IMR-90 (cell line): Measurements from ENCODE around the gene CEP70. TPM values are rescaled to one million over a fixed set of nuclear protein-coding genes. Genes with fewer than 3 reads are reported as not detected.

ENCODE experiments used
- ATAC-seq: fragments of 200-7000 bp; cut with Tn5 transposase; 2 replicates; pipeline ENCODE4 v1.9.1; 2020; ENCODE audit warnings: low read depth, mild to moderate bottlenecking, moderate library complexity
- BruUV-seq: library from RNA; stranded (reverse); fragments of 400-500 nt; replicated peaks from 2 replicates; lab custom pipeline; 2021; lab: Mats Ljungman, UMichigan
- CTCF ChIA-PET: fragments of 300-600 bp; formaldehyde crosslinking; extraction: SDS; loops from one replicate; lab custom pipeline; 2021; ENCODE audit warnings: antibody characterized with exemption; lab: Yijun Ruan, JAX
- POLR2A ChIA-PET: fragments of 300-600 bp; sonication (Branson Sonifier 250); formaldehyde crosslinking; loops from one replicate; lab custom pipeline; 2022; ENCODE audit warnings: antibody characterized with exemption; ENCODE audit not compliant: unreplicated experiment; lab: Charles Lee
- DNase-seq: peaks from one replicate; pipeline ENCODE4 v3.0.0; 2013
- H2AFZ ChIP-seq: replicated peaks from 2 replicates; pipeline ENCODE3; 2013; ENCODE audit warnings: low read length, mild to moderate bottlenecking; ENCODE audit not compliant: poor library complexity
- H2AK5ac ChIP-seq: 2 replicates; pipeline ENCODE4 v1.6.1; 2013; ENCODE audit warnings: low read depth, low read length, inconsistent platforms
- H2AK9ac ChIP-seq: replicated peaks from 2 replicates; pipeline ENCODE3; 2013; ENCODE audit warnings: mild to moderate bottlenecking, low read depth, low read length, moderate library complexity; ENCODE audit not compliant: poor library complexity
- H2BK120ac ChIP-seq: 2 replicates; pipeline ENCODE4 v1.6.1; 2013; ENCODE audit warnings: low read depth, low read length, inconsistent platforms
- H2BK15ac ChIP-seq: 3 replicates; pipeline ENCODE4 v1.6.1; 2013; ENCODE audit warnings: low read depth, low read length, inconsistent platforms
- H2BK20ac ChIP-seq: 2 replicates; pipeline ENCODE4 v1.6.1; 2013; ENCODE audit warnings: low read depth, mild to moderate bottlenecking, inconsistent platforms, low read length, moderate library complexity
- H2BK5ac ChIP-seq: 2 replicates; pipeline ENCODE4 v1.6.1; 2013; ENCODE audit warnings: mild to moderate bottlenecking, low read depth, low read length, inconsistent platforms; ENCODE audit not compliant: poor library complexity, severe bottlenecking
- H3K14ac ChIP-seq: replicated peaks from 2 replicates; pipeline ENCODE4 v1.6.1; 2013; ENCODE audit warnings: low read depth, low read length, inconsistent platforms
- H3K18ac ChIP-seq: 2 replicates; pipeline ENCODE4 v1.6.1; 2013; ENCODE audit warnings: low read depth, low read length, control low read depth
- H3K23ac ChIP-seq: 2 replicates; pipeline ENCODE4 v1.6.1; 2013; ENCODE audit warnings: low read depth, low read length, inconsistent platforms
- H3K27ac ChIP-seq: 2 replicates; pipeline ENCODE4 v1.5.1; 2013; ENCODE audit warnings: mild to moderate bottlenecking, control low read depth, low read length; ENCODE audit not compliant: insufficient read depth
- H3K27me3 ChIP-seq: 2 replicates; pipeline ENCODE4 v1.6.1; 2013; ENCODE audit warnings: low read length; ENCODE audit not compliant: control insufficient read depth, insufficient read depth
- H3K36me3 ChIP-seq: 2 replicates; pipeline ENCODE4 v1.6.1; 2013; ENCODE audit warnings: low read length, mixed read lengths; ENCODE audit not compliant: control insufficient read depth, insufficient read depth
- H3K4ac ChIP-seq: 2 replicates; pipeline ENCODE4 v1.6.1; 2013; ENCODE audit warnings: low read depth, low read length, inconsistent platforms
- H3K4me1 ChIP-seq: 2 replicates; pipeline ENCODE4 v1.6.1; 2013; ENCODE audit warnings: low read length, mixed read lengths; ENCODE audit not compliant: control insufficient read depth, insufficient read depth
- H3K4me2 ChIP-seq: 2 replicates; pipeline ENCODE4 v1.6.1; 2013; ENCODE audit warnings: low read depth, mild to moderate bottlenecking, control low read depth, low read length, moderate library complexity
- H3K4me3 ChIP-seq: 2 replicates; pipeline ENCODE4 v1.5.1; 2013; ENCODE audit warnings: low read depth, mild to moderate bottlenecking, control low read depth, low read length, moderate library complexity; ENCODE audit not compliant: insufficient read depth
- H3K56ac ChIP-seq: 2 replicates; pipeline ENCODE4 v1.6.1; 2013; ENCODE audit warnings: low read length, inconsistent platforms; ENCODE audit not compliant: insufficient read depth; ENCODE audit errors: extremely low read depth
- H3K79me1 ChIP-seq, 2 experiments: 2 replicates each; pipeline ENCODE4 v1.6.1; 2013; ENCODE audit warnings: low read length in 2 of 2, inconsistent platforms in 1 of 2, low read depth in 1 of 2
- H3K9ac ChIP-seq: 2 replicates; pipeline ENCODE4 v1.6.1; 2013; ENCODE audit warnings: low read depth, low read length, control low read depth
- H3K9me1 ChIP-seq: 2 replicates; pipeline ENCODE4 v1.6.1; 2013; ENCODE audit warnings: low read length, inconsistent platforms; ENCODE audit not compliant: insufficient read depth
- H3K9me3 ChIP-seq: 2 replicates; pipeline ENCODE4 v1.6.1; 2013; ENCODE audit warnings: low read length; ENCODE audit not compliant: control insufficient read depth, insufficient read depth
- H4K20me1 ChIP-seq: 2 replicates; pipeline ENCODE4 v1.6.1; 2013; ENCODE audit warnings: low read length, inconsistent platforms; ENCODE audit not compliant: insufficient read depth
- H4K5ac ChIP-seq: 2 replicates; pipeline ENCODE4 v1.6.1; 2013; ENCODE audit warnings: mild to moderate bottlenecking, low read depth, low read length, control low read depth
- H4K8ac ChIP-seq, 2 experiments: 2 replicates each; pipeline ENCODE4 v1.6.1; 2013; ENCODE audit warnings: low read depth in 2 of 2, low read length in 2 of 2, control low read depth in 1 of 2, inconsistent platforms in 1 of 2
- H4K91ac ChIP-seq: 2 replicates; pipeline ENCODE4 v1.6.1; 2013; ENCODE audit warnings: low read depth, low read length, inconsistent platforms; ENCODE audit not compliant: insufficient read depth
- BHLHE40 ChIP-seq: fragments of 150-350 bp; IDR thresholded peaks from 2 replicates; pipeline ENCODE4 v1.6.1; 2016; ENCODE audit warnings: mild to moderate bottlenecking, low read depth, low read length
- CEBPB ChIP-seq: IDR thresholded peaks from 2 replicates; pipeline ENCODE4 v1.6.1; 2012; ENCODE audit warnings: low read depth, low read length, improper control_type of control experiment
- CHD1 ChIP-seq: IDR thresholded peaks from 2 replicates; pipeline ENCODE4 v1.6.1; 2012; ENCODE audit warnings: low read depth, low read length, improper control_type of control experiment
- MAFK ChIP-seq: IDR thresholded peaks from 2 replicates; pipeline ENCODE4 v1.6.1; 2012; ENCODE audit warnings: low read depth, low read length, improper control_type of control experiment
- MXI1 ChIP-seq: IDR thresholded peaks from 2 replicates; pipeline ENCODE4 v1.6.1; 2012; ENCODE audit warnings: low read depth, mild to moderate bottlenecking, low read length, moderate library complexity, borderline replicate concordance
- NFE2L2 ChIP-seq: fragments of 150-350 bp; IDR thresholded peaks from 2 replicates; pipeline ENCODE4 v1.6.1; 2016; ENCODE audit warnings: low read depth, mild to moderate bottlenecking, low read length
- POLR2A ChIP-seq: IDR thresholded peaks from 2 replicates; pipeline ENCODE4 v1.6.1; 2012; ENCODE audit warnings: mild to moderate bottlenecking, low read depth, low read length
- RAD21 ChIP-seq: IDR thresholded peaks from 2 replicates; pipeline ENCODE4 v1.6.1; 2012; ENCODE audit warnings: low read length, improper control_type of control experiment
- RCOR1 ChIP-seq: IDR thresholded peaks from 2 replicates; pipeline ENCODE4 v1.6.1; 2012; ENCODE audit warnings: mild to moderate bottlenecking, low read length, improper control_type of control experiment; ENCODE audit not compliant: insufficient replicate concordance
- RFX5 ChIP-seq: IDR thresholded peaks from 2 replicates; pipeline ENCODE4 v1.8.0; 2012; ENCODE audit warnings: low read depth, mild to moderate bottlenecking, low read length, moderate library complexity
- SMC3 ChIP-seq: fragments of 150-350 bp; IDR thresholded peaks from 2 replicates; pipeline ENCODE4 v1.6.1; 2016; ENCODE audit warnings: low read depth, mild to moderate bottlenecking, antibody characterized with exemption, low read length, moderate library complexity
- WGBS, 2 experiments: methylation state at CpG; one replicate each; pipeline versions ENCODE4 v1.1.5 to v1.1.7; 2013; ENCODE audit warnings: missing lambda C conversion rate in 2 of 2; ENCODE audit not compliant: insufficient read length in 1 of 2; ENCODE audit errors: extremely low coverage in 2 of 2; 5-methylcytosine and 5-hydroxymethylcytosine counted together
- dilution Hi-C: fragments of 300-500 bp; cut with HindIII; formaldehyde crosslinking; loops from one replicate; pipeline ENCODE4 v1.14.3; 2018; ENCODE audit warnings: low sequenced_read_pairs; ENCODE audit not compliant: unreplicated experiment
- in situ Hi-C: fragments of 300-500 bp; cut with MboI; formaldehyde crosslinking; loops from 3 replicates; pipeline ENCODE4 v1.14.3; 2019; ENCODE audit warnings: low sequenced_read_pairs, inconsistent platforms, mixed read lengths
- intact Hi-C: fragments of 100-400 bp; cut with micrococcal nuclease; formaldehyde crosslinking; loops from 2 replicates; pipeline ENCODE4 v1.10.0; 2022
- polyA plus RNA-seq, 3 experiments: library from polyadenylated mRNA; depleted of rRNA; stranded (reverse); fragments of >200 nt; gene quantifications; 2 replicates each; pipeline ENCODE4 v1.2.3, GENCODE V29; 2012; ENCODE audit warnings: low replicate concordance in 1 of 3
- total RNA-seq: library from RNA; depleted of rRNA; stranded (reverse); fragments of >200 nt; gene quantifications from 2 replicates; pipeline ENCODE4 v1.2.3, GENCODE V29; 2012

Gene CEP70
- total and polyA plus RNA-seq, 2 of the 4 experiments (the other 2 are of a cell fraction): 4.6 to 11.1 TPM

DNA sequence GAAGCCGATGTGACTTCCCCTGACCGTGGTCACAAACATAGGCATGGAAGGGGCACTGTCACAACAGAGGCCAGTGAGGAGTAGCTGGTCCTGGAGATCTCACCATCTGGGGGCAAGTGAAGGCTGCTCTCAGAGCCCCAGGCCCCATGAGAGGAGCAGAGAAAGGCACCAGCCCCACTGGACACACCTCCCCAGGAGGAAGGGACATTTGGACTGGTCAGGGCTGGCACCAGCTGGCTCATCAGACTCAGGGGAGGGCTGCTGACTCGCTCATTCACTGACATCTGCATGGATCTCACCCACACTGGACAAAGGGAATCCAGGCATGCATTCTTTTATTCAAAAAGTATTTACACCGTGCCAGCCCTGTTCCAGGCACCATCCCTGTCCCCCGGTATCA, 132.8 kb downstream of the CEP70 start:
- Histone ChIP-seq H3K4me1 (no peaks in the 10 kb centered on the region), H3K36me3 (no peaks in the 10 kb centered on the region), H2BK120ac (no peak overlapping the region), H3K9me1 (no peaks in the 10 kb centered on the region), H2AK5ac (no peak overlapping the region), H3K27ac (no peak overlapping the region), H3K9me3 (no peaks in the 10 kb centered on the region), H3K9ac (no peak overlapping the region), H3K4me3 (no peak overlapping the region), H4K8ac (no peak overlapping the region), H3K4ac (no peak overlapping the region), H3K79me1 (no peaks in the 10 kb centered on the region), H4K20me1 (no peaks in the 10 kb centered on the region), H3K18ac (no peak overlapping the region), H4K5ac (no peak overlapping the region), H3K23ac (no peak overlapping the region), H4K91ac (no peak overlapping the region), H3K27me3 (peaks cover 7% of the 10 kb centered on the region), H3K14ac (no peak overlapping the region), H2AFZ (no peak overlapping the region), H3K56ac (no peak overlapping the region), H3K4me2 (no peak overlapping the region), H2AK9ac (no peak overlapping the region), H2BK15ac (no peak overlapping the region), H2BK20ac (no peak overlapping the region), H2BK5ac (no peak overlapping the region)
- ATAC-seq (peak; percentile 70), DNase-seq (peak; percentile 16)
- in situ Hi-C loops (no loop called here), dilution Hi-C loops (no loop called here), intact Hi-C loops (no loop called here)
- BruUV-seq: no TSS peak
- ChIA-PET CTCF (interaction anchor here (0.9 to 1.1 kb wide), 3 partner anchors 52 to 462 kb away, joined by 3 to 5 read pairs (median 3); no protein-coding TSS in a partner anchor), POLR2A (no interaction called here)
- no CpG with 5 or more reads among the region's 5 CpGs for WGBS, 2 experiments
- TF ChIP-seq CHD1: no peak
- TF ChIP-seq NFE2L2: no peak
- TF ChIP-seq SMC3: no peak
- no peak for TF ChIP-seq CEBPB
- no peak for TF ChIP-seq MAFK
- TF ChIP-seq POLR2A: no peak
- no peak for TF ChIP-seq BHLHE40
- no peak for TF ChIP-seq MXI1
- TF ChIP-seq RAD21: no peak
- TF ChIP-seq RFX5: no peak
- TF ChIP-seq RCOR1: no peak
